WTC11 (cell line): ENCODE data around the gene LDLRAD4. TPM values are rescaled to one million over a fixed set of nuclear protein-coding genes. Genes with fewer than 3 reads are reported as not detected.

ENCODE experiments used
- ATAC-seq: fragments of 200-7000 bp; cut with Tn5 transposase; 2 replicates; pipeline ENCODE4 v1.10.0; 2021; ENCODE audit warnings: mild to moderate bottlenecking, moderate library complexity
- CTCF ChIA-PET: fragments of 300-600 bp; sonication (Branson Sonifier 250); formaldehyde crosslinking; loops from one replicate; lab custom pipeline; 2021; ENCODE audit warnings: antibody characterized with exemption; lab: Charles Lee
- POLR2A ChIA-PET: fragments of 350-600 bp; sonication (Branson Sonifier 250); formaldehyde crosslinking; loops from one replicate; lab custom pipeline; 2021; ENCODE audit warnings: antibody characterized with exemption; lab: Charles Lee
- DNase-seq: peaks from one replicate; pipeline ENCODE4 v3.0.0; 2021; ENCODE audit warnings: low spot score
- H3K27ac Mint-ChIP-seq: 2 replicates; pipeline ENCODE4 v1.8.0; 2021; ENCODE audit warnings: mixed read lengths
- H3K27me3 Mint-ChIP-seq: 2 replicates; pipeline ENCODE4 v1.8.0; 2021; ENCODE audit warnings: low read depth, mild to moderate bottlenecking, moderate library complexity, mixed read lengths
- H3K36me3 Mint-ChIP-seq: 2 replicates; pipeline ENCODE4 v1.8.0; 2021; ENCODE audit warnings: mixed read lengths
- H3K4me1 Mint-ChIP-seq: 2 replicates; pipeline ENCODE4 v1.8.0; 2022; ENCODE audit warnings: mixed read lengths
- H3K4me3 Mint-ChIP-seq: 2 replicates; pipeline ENCODE4 v1.8.0; 2021; ENCODE audit warnings: mild to moderate bottlenecking, moderate library complexity, mixed read lengths
- H3K9me3 Mint-ChIP-seq: 2 replicates; pipeline ENCODE4 v1.8.0; 2021; ENCODE audit warnings: mixed read lengths
- ATF6 ChIP-seq: sonication (generic); formaldehyde crosslinking; IDR thresholded peaks from 2 replicates; pipeline ENCODE4 v1.8.1; 2023; ENCODE audit warnings: mild to moderate bottlenecking, missing genetic modification reagents
- CREB1 ChIP-seq: sonication (generic); formaldehyde crosslinking; IDR thresholded peaks from 2 replicates; pipeline ENCODE4 v1.8.0; 2023; ENCODE audit warnings: mild to moderate bottlenecking, missing genetic modification reagents
- E2F1 ChIP-seq: sonication (generic); formaldehyde crosslinking; IDR thresholded peaks from 2 replicates; pipeline ENCODE4 v1.8.0; 2022; ENCODE audit warnings: mild to moderate bottlenecking, missing genetic modification reagents
- ELF4 ChIP-seq: sonication (generic); formaldehyde crosslinking; IDR thresholded peaks from 2 replicates; pipeline ENCODE4 v1.8.1; 2022; ENCODE audit warnings: low read depth, mild to moderate bottlenecking, moderate library complexity, missing genetic modification reagents
- ERG ChIP-seq: fragments of 250-450 bp; sonication (Bioruptor Pico); IDR thresholded peaks from 2 replicates; pipeline ENCODE4 v1.8.0; 2021; ENCODE audit warnings: mild to moderate bottlenecking
- ESRRA ChIP-seq: sonication (generic); formaldehyde crosslinking; IDR thresholded peaks from 2 replicates; pipeline ENCODE4 v1.8.1; 2022; ENCODE audit warnings: mild to moderate bottlenecking, missing genetic modification reagents, borderline replicate concordance
- FOXP4 ChIP-seq: sonication (generic); formaldehyde crosslinking; IDR thresholded peaks from 2 replicates; pipeline ENCODE4 v1.8.0; 2022; ENCODE audit warnings: mild to moderate bottlenecking, missing genetic modification reagents
- GTF2I ChIP-seq: fragments of 250-450 bp; sonication (Bioruptor Pico); conservative IDR thresholded peaks from 2 replicates; pipeline ENCODE4 v1.4.0; 2021; ENCODE audit warnings: mild to moderate bottlenecking
- MAX ChIP-seq: sonication (generic); formaldehyde crosslinking; IDR thresholded peaks from 2 replicates; pipeline ENCODE4 v1.8.0; 2022; ENCODE audit warnings: mild to moderate bottlenecking, missing genetic modification reagents
- MLX ChIP-seq: sonication (generic); formaldehyde crosslinking; IDR thresholded peaks from 2 replicates; pipeline ENCODE4 v1.8.1; 2023; ENCODE audit warnings: mild to moderate bottlenecking, missing genetic modification reagents, moderate library complexity
- MXD4 ChIP-seq: fragments of 250-450 bp; sonication (Bioruptor Pico); IDR thresholded peaks from 2 replicates; pipeline ENCODE4 v1.8.0; 2021; ENCODE audit warnings: mild to moderate bottlenecking, moderate library complexity, borderline replicate concordance
- MYBL2 ChIP-seq: sonication (generic); formaldehyde crosslinking; IDR thresholded peaks from 2 replicates; pipeline ENCODE4 v1.8.1; 2023; ENCODE audit warnings: mild to moderate bottlenecking, moderate library complexity, missing genetic modification reagents
- PREB ChIP-seq: sonication (generic); formaldehyde crosslinking; IDR thresholded peaks from 2 replicates; pipeline ENCODE4 v1.8.1; 2022; ENCODE audit warnings: mild to moderate bottlenecking, missing genetic modification reagents, moderate library complexity, borderline replicate concordance
- SOX15 ChIP-seq: fragments of 250-450 bp; sonication (Bioruptor Pico); IDR thresholded peaks from 2 replicates; pipeline ENCODE4 v1.9.0; 2021; ENCODE audit warnings: mild to moderate bottlenecking
- STAT6 ChIP-seq: sonication (generic); formaldehyde crosslinking; conservative IDR thresholded peaks from 2 replicates; pipeline ENCODE4 v1.8.1; 2023; ENCODE audit warnings: mild to moderate bottlenecking, low read depth, missing genetic modification reagents, moderate library complexity
- TEAD1 ChIP-seq: sonication (generic); formaldehyde crosslinking; IDR thresholded peaks from 2 replicates; pipeline ENCODE4 v1.8.0; 2022; ENCODE audit warnings: mild to moderate bottlenecking, missing genetic modification reagents
- ZBTB21 ChIP-seq: sonication (generic); formaldehyde crosslinking; IDR thresholded peaks from 2 replicates; pipeline ENCODE4 v1.8.1; 2023; ENCODE audit warnings: mild to moderate bottlenecking, missing genetic modification reagents, borderline replicate concordance
- ZNF138 ChIP-seq: sonication (generic); formaldehyde crosslinking; conservative IDR thresholded peaks from 2 replicates; pipeline ENCODE4 v1.8.1; 2022; ENCODE audit warnings: mild to moderate bottlenecking, moderate library complexity, missing genetic modification reagents
- ZNF219 ChIP-seq: sonication (generic); formaldehyde crosslinking; IDR thresholded peaks from 2 replicates; pipeline ENCODE4 v1.8.0; 2023; ENCODE audit warnings: missing genetic modification reagents, mild to moderate bottlenecking, borderline replicate concordance
- ZNF232 ChIP-seq: sonication (generic); formaldehyde crosslinking; IDR thresholded peaks from 2 replicates; pipeline ENCODE4 v1.8.0; 2022; ENCODE audit warnings: mild to moderate bottlenecking, missing genetic modification reagents
- ZNF425 ChIP-seq: fragments of 250-450 bp; sonication (Bioruptor Pico); conservative IDR thresholded peaks from 2 replicates; pipeline ENCODE4 v1.9.0; 2021; ENCODE audit warnings: mild to moderate bottlenecking
- ZSCAN18 ChIP-seq: fragments of 250-450 bp; sonication (Bioruptor Pico); IDR thresholded peaks from 2 replicates; pipeline ENCODE4 v2.1.2; 2022; ENCODE audit warnings: mild to moderate bottlenecking, moderate library complexity
- total RNA-seq: library from RNA; stranded (reverse); gene quantifications from 3 replicates; pipeline ENCODE4 v1.2.3, GENCODE V29; 2021

The LDLRAD4 gene
- total RNA-seq, 1 experiment from 2014 or later = 6.2 TPM

- TF ChIP-seq PREB = no peak
- no peak for TF ChIP-seq MYBL2 (CRISPR knock-in tag)
- no peak for TF ChIP-seq STAT6 (CRISPR knock-in tag)
- no peak for TF ChIP-seq E2F1 (CRISPR knock-in tag)
- no peak for TF ChIP-seq MAX (CRISPR knock-in tag)
- no peak for TF ChIP-seq ELF4 (CRISPR knock-in tag)
- TF ChIP-seq ZNF219 = no peak
- TF ChIP-seq ERG (CRISPR knock-in tag) = no peak
- TF ChIP-seq MXD4 (CRISPR knock-in tag) = no peak
- TF ChIP-seq ZNF138 = no peak
These were observed 11.3 kb upstream of the LDLRAD4 start (continued) for GRCh38 chr18:13207294-13207693.

GRCh38 chr18:13211534-13211933 is 7.0 kb upstream of the LDLRAD4 start:
- H3K36me3 Mint-ChIP-seq = no peaks in the 10 kb centered on the region
- no peak for TF ChIP-seq ZSCAN18 (CRISPR knock-in tag)
- TF ChIP-seq ATF6 (CRISPR knock-in tag) = no peak
- no peak for TF ChIP-seq CREB1 (CRISPR knock-in tag)
- no peak for TF ChIP-seq MLX
- no peak for TF ChIP-seq TEAD1
- TF ChIP-seq ZNF425 = no peak
- TF ChIP-seq GTF2I (CRISPR knock-in tag) = no peak
- TF ChIP-seq ESRRA (CRISPR knock-in tag) = no peak
- TF ChIP-seq FOXP4 (CRISPR knock-in tag) = no peak
- no peak for TF ChIP-seq ZBTB21 (CRISPR knock-in tag)
- no peak for TF ChIP-seq ZNF232 (CRISPR knock-in tag)
- TF ChIP-seq SOX15 = no peak

More at GRCh38 chr18:13211534-13211933, 7.0 kb upstream of the LDLRAD4 start:
- H3K4me1 Mint-ChIP-seq = peaks cover 9% of the 10 kb centered on the region
- H3K4me3 Mint-ChIP-seq = no peak overlapping the region
- no peak overlapping the region for H3K27ac Mint-ChIP-seq
- ATAC-seq (peak; percentile 28), DNase-seq (no peak)
- POLR2A ChIA-PET = no interaction called here
- peaks cover 24% of the 10 kb centered on the region for H3K27me3 Mint-ChIP-seq
- H3K9me3 Mint-ChIP-seq = 0 out of 2 replicates have a peak, but pooled peaks cover 6% of the 10 kb centered on the region
- CTCF ChIA-PET = interaction anchor here (0.6 to 1.6 kb wide), 6 partner anchors 21 to 99 kb away, joined by 3 to 5 read pairs (median 4); no protein-coding TSS in a partner anchor
